NCI-H2029 (cell line): ENCODE data around the gene PPP5C.
"Not testable (repeated sequence)": the region's sequence is repeated elsewhere in the genome, so short reads cannot be mapped to it uniquely, and the experiment has no call there.

Source experiments
- DNase-seq: peaks from one replicate; lab custom pipeline; 2025; lab: John Stamatoyannopoulos, UW

The PPP5C gene

GRCh38 chr19:46386996-46387712 lies 40.3 kb downstream of the PPP5C start:
- DNase-seq = no peak

- DNase-seq = no peak
Measured at GRCh38 chr19:46387713-46388130, 40.8 kb downstream of the PPP5C start.

- no peak for DNase-seq
Measured at GRCh38 chr19:46388311-46389095, 41.6 kb downstream of the PPP5C start.

GRCh38 chr19:46390121-46390858 lies 43.4 kb downstream of the PPP5C start:
- DNase-seq = no peak

DNA sequence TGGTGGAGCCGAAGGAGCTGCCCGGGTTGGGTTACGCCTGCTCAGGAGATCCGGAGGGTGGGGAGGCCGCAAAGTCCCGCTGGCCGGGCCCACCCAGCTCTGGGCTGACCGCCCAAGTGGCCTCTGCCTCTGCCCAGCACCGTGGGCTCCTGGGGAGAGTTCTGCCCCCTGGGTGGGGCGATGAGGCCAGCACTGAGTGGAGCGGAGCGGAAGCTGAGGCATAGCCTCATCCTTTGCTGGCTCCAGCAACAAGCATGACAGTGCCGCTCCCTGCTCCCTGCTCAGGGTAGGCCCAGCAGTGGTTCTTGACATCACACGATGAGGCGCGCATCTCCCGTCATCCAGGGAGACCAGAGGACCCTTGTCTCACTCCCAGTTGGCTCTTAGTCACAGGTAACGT lies 44.0 kb downstream of the PPP5C start:
- no peak for DNase-seq

- no peak for DNase-seq
Measured at GRCh38 chr19:46391296-46392251, 44.7 kb downstream of the PPP5C start.

DNA sequence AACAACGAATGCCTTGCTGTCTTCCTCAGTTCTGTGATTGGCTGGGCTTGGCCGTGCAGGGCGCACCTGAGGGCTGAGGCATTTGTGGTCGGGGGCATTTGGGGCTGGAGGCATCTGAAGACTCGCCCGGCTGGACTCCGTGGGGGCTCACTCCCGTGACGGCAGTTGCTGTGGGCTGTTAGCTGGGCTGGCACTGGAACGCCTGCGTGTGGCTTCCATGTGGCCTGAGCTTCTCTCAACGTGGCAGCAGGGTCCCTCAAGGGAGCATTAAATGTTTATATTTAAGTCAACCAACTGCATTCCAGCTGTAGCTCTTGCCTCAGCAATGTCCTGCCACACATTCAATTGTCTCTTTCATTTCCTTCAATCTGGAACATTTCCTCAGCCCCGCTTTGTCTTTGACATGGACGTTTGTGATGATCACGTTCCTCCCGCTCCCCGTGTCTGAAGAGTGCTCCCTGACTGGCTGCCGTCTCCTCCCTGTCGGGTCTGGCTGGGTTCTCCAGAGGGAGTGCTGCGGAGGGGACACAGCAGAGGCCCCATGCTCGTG lies 45.4 kb downstream of the PPP5C start:
- DNase-seq = no peak

DNA sequence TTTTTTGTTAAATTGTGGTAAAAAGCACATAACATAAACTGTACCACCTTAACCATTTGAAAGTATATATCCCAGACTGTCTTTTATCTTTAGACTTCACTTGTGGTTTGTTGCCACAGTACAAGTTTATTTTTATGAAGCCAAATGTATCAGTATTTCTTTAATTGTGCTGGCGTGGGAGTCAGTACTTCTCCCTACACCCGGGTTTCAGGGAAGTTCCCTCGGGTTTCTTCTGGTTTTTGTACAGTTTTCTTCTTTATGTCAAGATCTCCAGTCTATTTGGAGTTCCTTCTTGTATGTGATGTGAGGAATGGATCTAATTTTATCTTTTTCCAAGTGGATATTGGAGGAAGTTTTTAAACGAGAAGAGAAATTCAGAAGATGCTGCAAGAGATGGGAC lies 46.0 kb downstream of the PPP5C start:
- DNase-seq = no peak

GRCh38 chr19:46393456-46394401 lies 46.8 kb downstream of the PPP5C start:
- no peak for DNase-seq

GRCh38 chr19:46394402-46394797 lies 47.5 kb downstream of the PPP5C start:
- DNase-seq = no peak

DNA sequence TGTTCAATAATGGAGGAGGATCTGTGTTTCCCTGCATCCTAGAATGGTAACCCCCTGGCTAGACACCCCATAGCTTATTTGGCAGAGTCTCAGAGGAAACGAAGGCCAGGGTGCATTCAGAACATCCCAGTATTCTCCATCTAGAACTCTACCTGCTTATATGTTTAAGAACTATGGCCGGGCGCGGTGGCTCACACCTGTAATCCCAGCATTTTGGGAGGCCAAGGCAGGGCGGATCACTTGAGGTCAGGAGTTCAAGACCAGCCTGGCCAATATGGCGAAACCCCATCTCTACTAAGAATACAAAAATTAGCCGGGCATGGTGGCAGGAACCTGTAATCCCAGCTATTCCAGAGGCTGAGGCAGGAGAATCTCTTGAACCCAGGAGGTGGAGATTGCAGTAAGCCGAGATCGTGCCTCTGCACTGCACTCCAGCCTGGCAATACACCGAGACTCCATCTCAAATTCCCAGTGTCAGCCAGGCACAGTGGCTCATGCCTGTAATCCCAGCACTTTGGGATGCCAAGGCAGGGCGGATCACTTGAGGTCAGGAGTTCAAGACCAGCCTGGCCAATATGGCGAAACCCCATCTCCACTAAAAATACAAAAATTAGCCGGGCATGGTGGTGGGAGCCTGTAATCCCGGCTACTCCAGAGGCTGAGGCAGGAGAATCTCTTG lies 51.1 kb downstream of the PPP5C start:
- not testable (repeated sequence) for DNase-seq

DNA sequence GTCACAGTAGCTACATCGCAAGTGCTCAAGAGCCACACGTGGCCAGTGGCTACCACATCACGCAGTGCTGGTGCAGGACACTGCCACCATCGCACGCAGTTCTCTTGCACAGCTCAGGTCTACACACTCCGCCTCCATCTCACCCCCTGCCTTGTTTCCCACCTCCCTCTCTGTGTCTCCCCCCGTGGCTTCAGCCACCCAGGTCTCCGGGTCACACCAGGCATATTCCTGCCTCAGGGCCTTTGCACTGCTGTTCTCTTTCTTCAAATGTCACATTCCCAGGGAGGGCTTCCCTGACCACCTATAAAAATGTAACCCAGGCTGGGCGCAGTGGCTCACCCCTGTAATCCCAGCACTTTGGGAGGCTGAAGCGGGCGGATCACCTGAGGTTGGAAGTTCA lies 55.8 kb downstream of the PPP5C start:
- no peak for DNase-seq

DNA sequence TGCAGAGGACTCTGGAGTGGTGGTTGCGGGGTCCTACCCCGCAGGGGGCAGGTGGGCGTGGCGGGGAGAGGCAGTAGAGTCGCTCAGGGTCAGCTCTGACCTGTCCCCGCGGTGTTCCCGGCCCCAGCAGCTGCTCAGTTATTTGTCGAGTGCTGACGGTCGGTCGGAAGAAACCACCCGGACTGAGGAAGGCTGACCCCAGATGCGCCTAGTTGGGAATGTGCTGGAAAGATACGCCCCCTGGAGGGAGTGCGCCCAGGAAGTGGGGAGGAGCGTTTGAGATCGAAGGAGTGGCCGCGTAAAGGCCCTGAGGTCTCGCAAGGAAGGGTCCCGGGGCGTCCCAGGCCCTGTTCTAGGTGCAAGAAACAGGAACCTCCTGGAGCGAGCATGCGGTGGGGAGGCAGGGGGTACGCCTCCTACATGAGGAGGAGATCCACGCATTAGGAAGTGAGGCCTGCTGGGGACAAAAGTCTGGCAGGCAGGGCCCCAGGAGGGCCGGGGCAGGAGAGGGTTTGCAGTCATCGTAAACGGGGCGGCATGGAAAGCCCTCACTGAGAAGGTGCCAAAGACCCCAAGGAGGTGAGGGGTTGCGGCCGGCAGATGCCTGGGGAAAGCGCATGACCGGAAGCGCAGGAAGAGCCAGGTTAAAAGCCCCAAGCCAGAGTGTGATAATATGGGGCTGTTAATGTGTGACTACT lies 57.3 kb downstream of the PPP5C start:
- no peak for DNase-seq

DNA sequence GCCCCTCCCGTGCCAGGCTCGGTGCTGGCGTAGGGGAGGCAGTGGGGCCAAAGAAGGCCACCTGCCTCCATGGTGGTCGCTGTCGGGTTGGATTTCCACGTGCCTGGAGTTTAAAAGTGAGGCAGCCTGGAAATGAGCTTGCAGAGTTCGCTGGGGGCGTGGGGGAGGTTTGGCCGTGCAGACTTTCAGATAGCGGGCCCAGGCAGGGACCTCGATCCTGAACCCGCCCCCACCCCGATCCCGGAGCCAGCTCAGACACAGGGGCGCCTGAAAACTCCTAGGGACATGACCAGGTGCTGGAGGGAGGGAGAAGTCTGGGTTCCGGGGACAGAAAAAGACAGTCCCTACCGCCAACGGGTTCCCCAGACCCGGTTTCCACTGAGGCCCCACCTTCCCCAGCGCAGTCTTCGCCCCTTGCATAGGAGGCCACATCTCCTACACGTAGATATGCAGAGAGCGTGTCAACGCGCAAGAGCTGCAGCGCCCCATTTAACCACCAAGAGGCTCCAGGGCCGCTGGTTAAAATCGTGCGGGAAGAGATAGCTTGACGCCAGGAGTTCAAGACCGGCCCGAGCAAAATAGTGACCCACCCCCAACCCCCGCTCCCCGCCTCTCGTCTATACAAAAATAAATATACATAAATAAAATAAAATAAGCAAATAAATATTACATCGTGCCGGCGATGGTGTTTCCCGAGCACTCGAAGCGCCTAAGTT lies 58.0 kb downstream of the PPP5C start:
- DNase-seq = no peak

DNA sequence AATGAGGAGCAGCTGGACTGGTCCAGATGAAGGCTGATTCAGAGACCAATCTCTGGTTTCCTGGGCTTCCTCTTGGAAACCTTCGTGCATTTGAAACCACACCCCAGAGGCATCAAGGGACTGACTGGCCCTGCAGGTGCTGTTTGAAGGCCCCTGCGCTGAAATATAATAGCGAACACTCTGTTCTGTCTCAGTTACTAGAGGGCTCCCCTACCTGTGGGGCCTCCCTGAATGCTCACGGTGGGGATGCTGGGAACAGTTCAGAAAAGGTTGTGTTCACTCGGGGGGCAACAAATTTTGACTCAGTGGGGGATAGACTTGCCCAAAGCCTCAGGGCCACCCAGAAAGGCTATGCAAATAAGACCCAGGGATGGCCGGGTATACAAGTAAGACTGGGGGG lies 60.1 kb downstream of the PPP5C start:
- DNase-seq = peak; percentile 47

GRCh38 chr19:46407856-46408663 lies 61.2 kb downstream of the PPP5C start:
- DNase-seq = no peak

GRCh38 chr19:46408664-46409039 lies 61.8 kb downstream of the PPP5C start:
- no peak for DNase-seq

DNA sequence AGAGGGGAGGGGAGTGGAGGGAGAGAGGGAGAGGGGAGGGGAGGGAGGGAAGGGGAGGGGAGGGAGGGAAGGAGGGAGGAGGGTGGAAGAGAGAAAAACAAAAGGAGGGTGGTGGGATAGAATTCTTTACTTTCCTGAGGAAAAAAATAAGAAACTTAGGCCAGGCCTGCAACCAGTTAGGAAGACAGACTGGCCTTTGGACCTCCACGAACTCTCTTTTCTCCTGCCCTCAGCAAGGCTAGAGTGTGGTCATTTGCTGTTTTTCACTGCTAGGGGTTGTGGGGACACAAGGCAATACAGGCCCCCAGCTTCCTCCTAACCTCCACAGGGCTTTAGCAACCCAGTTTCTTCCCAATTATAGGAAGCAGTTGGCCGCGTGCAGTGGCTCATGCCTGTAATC lies 62.3 kb downstream of the PPP5C start:
- no peak for DNase-seq
